ENCODE data around the gene SPAG6.
A peak's percentile ranks its signal among the peaks of the same experiment; 100 is the strongest.

SPAG6 gene

GRCh38 chr10:22437620-22438588 lies 92.6 kb downstream of the SPAG6 start:
- H3K27ac Mint-ChIP-seq: peak overlapping the region; percentile 92
- no peaks in the 10 kb centered on the region for H3K36me3 Mint-ChIP-seq (ENCODE audit: low read depth)
- H3K4me3 Mint-ChIP-seq: peak overlapping the region; percentile 89
- no peaks in the 10 kb centered on the region for H3K9me3 Mint-ChIP-seq
- peaks cover 60% of the 10 kb centered on the region for H3K4me1 Mint-ChIP-seq (ENCODE audit: low read depth)
- no peaks in the 10 kb centered on the region for H3K27me3 Mint-ChIP-seq

GRCh38 chr10:22438711-22439110 lies 93.4 kb downstream of the SPAG6 start:
- H3K27me3 Mint-ChIP-seq: no peaks in the 10 kb centered on the region
- H3K4me3 Mint-ChIP-seq: peak overlapping the region; percentile 89
- no peaks in the 10 kb centered on the region for H3K36me3 Mint-ChIP-seq (ENCODE audit: low read depth)
- H3K4me1 Mint-ChIP-seq (ENCODE audit: low read depth): peaks cover 58% of the 10 kb centered on the region
- peak overlapping the region; percentile 92 for H3K27ac Mint-ChIP-seq
- no peaks in the 10 kb centered on the region for H3K9me3 Mint-ChIP-seq

DNA sequence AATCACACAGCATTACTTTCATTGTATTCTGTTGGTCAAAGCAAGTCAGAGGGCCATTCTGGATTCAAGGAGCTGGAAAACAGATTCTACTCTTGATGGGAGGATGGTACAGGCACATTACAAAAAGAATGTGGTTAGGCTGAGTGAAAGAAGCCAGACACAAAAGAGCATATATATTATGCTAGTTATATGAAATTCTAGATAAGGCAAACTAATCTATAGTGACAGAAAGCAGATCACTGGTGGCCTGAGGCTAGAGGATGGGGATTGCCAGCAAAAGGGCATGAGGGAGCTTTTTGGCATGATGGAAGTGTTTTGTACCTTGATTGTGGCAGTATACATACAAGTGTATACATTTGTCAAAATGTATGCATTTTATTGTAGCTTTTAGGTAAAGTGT lies 96.8 kb downstream of the SPAG6 start:
- no peak overlapping the region for H3K27ac Mint-ChIP-seq
- peaks cover 32% of the 10 kb centered on the region for H3K4me1 Mint-ChIP-seq (ENCODE audit: low read depth)
- no peaks in the 10 kb centered on the region for H3K9me3 Mint-ChIP-seq
- H3K36me3 Mint-ChIP-seq (ENCODE audit: low read depth): no peaks in the 10 kb centered on the region
- H3K27me3 Mint-ChIP-seq: peaks cover 13% of the 10 kb centered on the region
- no peak overlapping the region for H3K4me3 Mint-ChIP-seq

DNA sequence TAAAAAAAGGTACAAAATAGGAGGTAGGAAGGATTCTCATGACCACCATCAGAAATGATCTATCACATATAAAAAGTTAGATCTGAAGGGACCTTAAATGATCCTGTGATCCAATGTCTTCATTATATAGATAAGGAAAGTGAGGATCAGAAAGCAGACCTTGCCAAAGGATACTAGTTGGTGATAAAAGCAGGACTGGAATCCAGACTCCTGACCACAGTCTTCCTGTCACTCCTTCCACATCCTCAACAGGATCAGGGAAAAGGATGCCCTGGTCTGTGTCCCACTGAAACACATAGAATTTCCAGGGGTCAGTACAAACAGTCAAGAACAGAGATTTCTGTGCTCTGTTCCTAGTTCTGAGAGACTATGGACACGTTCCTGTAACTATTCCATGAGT lies 97.2 kb downstream of the SPAG6 start:
- Mint-ChIP-seq H3K4me3 (no peak overlapping the region), H3K27ac (no peak overlapping the region), H3K27me3 (peaks cover 13% of the 10 kb centered on the region), H3K36me3 (ENCODE audit: low read depth) (no peaks in the 10 kb centered on the region), H3K9me3 (no peaks in the 10 kb centered on the region), H3K4me1 (ENCODE audit: low read depth) (peaks cover 31% of the 10 kb centered on the region)

GRCh38 chr10:22443175-22443901 lies 98.0 kb downstream of the SPAG6 start:
- Mint-ChIP-seq H3K4me3 (no peak overlapping the region), H3K27me3 (peaks cover 13% of the 10 kb centered on the region), H3K27ac (no peak overlapping the region), H3K9me3 (no peaks in the 10 kb centered on the region), H3K4me1 (ENCODE audit: low read depth) (peaks cover 23% of the 10 kb centered on the region), H3K36me3 (ENCODE audit: low read depth) (no peaks in the 10 kb centered on the region)

GRCh38 chr10:22444219-22444788 lies 99.0 kb downstream of the SPAG6 start:
- Mint-ChIP-seq H3K4me1 (ENCODE audit: low read depth) (peaks cover 13% of the 10 kb centered on the region), H3K9me3 (no peaks in the 10 kb centered on the region), H3K27ac (no peak overlapping the region), H3K36me3 (ENCODE audit: low read depth) (no peaks in the 10 kb centered on the region), H3K27me3 (peaks cover 13% of the 10 kb centered on the region), H3K4me3 (no peak overlapping the region)

GRCh38 chr10:22445495-22445894 lies 100.2 kb downstream of the SPAG6 start:
- H3K4me1 Mint-ChIP-seq (ENCODE audit: low read depth): peaks cover 4% of the 10 kb centered on the region
- H3K9me3 Mint-ChIP-seq: no peaks in the 10 kb centered on the region
- H3K27ac Mint-ChIP-seq: no peak overlapping the region
- H3K27me3 Mint-ChIP-seq: peaks cover 13% of the 10 kb centered on the region
- H3K36me3 Mint-ChIP-seq (ENCODE audit: low read depth): no peaks in the 10 kb centered on the region
- no peak overlapping the region for H3K4me3 Mint-ChIP-seq

- no peaks in the 10 kb centered on the region for H3K4me1 Mint-ChIP-seq (ENCODE audit: low read depth)
- H3K9me3 Mint-ChIP-seq: peaks cover 6% of the 10 kb centered on the region
- no peaks in the 10 kb centered on the region for H3K36me3 Mint-ChIP-seq (ENCODE audit: low read depth)
- no peak overlapping the region for H3K27ac Mint-ChIP-seq
- H3K27me3 Mint-ChIP-seq: peaks cover 13% of the 10 kb centered on the region
- H3K4me3 Mint-ChIP-seq: no peak overlapping the region
These were observed 101.8 kb downstream of the SPAG6 start for GRCh38 chr10:22447068-22447467.

DNA sequence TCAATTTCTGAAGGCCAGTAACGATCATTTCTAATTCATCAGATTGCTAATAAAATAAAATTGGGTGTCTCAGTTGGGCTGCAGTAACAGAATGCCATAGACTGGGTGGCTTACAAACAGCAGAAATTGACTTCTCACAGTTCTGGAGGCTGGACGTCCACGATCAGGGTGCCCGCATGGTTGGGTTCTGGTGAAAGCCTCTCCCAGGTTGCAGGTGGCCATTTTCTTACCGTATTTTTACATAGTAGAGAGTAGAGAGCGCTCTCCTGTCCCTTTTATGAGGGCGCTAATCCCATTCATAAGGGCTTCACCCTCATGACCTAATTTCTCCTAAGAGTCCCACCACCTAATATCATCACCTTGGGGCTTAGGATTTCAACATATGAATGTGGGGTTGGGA lies 106.0 kb downstream of the SPAG6 start:
- H3K36me3 Mint-ChIP-seq (ENCODE audit: low read depth): no peaks in the 10 kb centered on the region
- no peak overlapping the region for H3K4me3 Mint-ChIP-seq
- H3K27ac Mint-ChIP-seq: no peak overlapping the region
- peaks cover 6% of the 10 kb centered on the region for H3K9me3 Mint-ChIP-seq
- peaks cover 14% of the 10 kb centered on the region for H3K4me1 Mint-ChIP-seq (ENCODE audit: low read depth)
- H3K27me3 Mint-ChIP-seq: peaks cover 2% of the 10 kb centered on the region

DNA sequence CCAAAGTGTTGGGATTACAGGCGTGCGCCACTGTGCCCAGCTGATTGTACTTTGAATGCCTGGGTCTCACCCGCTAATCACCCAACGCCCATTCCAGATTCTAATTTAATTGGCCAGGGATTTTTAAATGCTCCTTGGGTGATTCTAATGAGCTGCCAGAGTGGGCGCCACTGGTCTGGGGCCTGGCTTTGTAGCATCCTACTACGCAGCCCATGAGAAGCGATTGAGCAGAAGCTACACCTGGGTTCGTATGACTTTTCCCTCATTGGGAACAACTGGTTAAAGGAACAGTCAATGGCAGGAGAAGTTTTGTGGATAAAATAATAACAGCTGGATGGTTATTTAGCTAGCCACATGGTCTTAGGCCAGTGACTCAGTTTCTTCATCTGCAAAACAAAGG lies 108.0 kb downstream of the SPAG6 start:
- Mint-ChIP-seq H3K4me3 (no peak overlapping the region), H3K27ac (no peak overlapping the region), H3K4me1 (ENCODE audit: low read depth) (peaks cover 14% of the 10 kb centered on the region), H3K9me3 (peaks cover 6% of the 10 kb centered on the region), H3K27me3 (no peaks in the 10 kb centered on the region), H3K36me3 (ENCODE audit: low read depth) (no peaks in the 10 kb centered on the region)

DNA sequence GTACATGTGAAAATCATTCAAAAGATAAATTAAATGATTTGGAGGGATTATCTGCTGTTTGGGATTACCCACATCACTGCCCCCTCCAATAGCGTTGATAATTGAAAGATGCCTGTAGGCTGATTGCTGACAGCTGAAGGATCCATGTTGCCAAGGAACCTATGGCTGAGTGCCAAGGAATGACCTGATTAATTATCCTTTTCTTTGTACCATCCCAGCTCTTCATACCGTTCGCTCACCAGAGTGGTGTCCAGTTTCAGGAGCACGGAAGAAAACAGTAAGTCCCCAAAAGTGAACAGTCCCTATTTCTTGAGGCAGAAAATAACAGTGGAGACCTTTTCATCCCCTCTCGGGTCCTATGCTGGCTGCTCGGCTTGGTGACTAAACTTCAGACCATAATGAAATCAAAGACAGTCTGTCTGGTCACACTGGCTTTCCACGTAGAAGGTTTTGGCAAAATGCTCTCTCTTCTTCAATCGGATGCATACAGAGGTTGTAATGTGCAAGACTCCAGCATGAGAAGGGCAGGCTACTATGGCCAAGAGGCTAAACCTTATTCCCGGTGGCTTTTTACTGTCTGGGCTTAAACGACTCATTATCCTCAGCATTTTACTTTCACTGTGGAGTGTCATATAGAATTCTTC lies 108.8 kb downstream of the SPAG6 start:
- Mint-ChIP-seq H3K4me3 (no peak overlapping the region), H3K9me3 (peaks cover 6% of the 10 kb centered on the region), H3K4me1 (ENCODE audit: low read depth) (peaks cover 14% of the 10 kb centered on the region), H3K27me3 (no peaks in the 10 kb centered on the region), H3K36me3 (ENCODE audit: low read depth) (no peaks in the 10 kb centered on the region), H3K27ac (no peak overlapping the region)

DNA sequence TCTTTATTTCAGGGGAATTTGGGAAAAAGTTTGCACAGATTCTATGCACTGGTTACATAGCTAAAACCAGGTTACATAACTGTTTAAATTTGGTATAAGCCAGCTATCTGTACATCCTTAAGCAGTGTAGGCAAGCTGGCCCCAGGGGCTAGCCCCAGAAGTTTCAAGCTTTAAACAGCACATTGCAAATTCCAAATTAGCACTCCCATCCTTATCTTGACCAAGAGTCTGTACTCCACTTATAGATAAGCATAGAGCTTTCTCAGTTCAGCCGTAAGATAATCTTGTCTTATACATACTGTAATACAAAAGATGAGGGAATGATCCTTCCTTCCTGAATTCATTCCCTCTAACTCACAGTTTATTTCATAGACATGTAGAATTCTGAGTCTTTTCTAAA lies 109.3 kb downstream of the SPAG6 start:
- H3K4me1 Mint-ChIP-seq (ENCODE audit: low read depth): peaks cover 14% of the 10 kb centered on the region
- H3K9me3 Mint-ChIP-seq: peaks cover 6% of the 10 kb centered on the region
- no peak overlapping the region for H3K27ac Mint-ChIP-seq
- no peak overlapping the region for H3K4me3 Mint-ChIP-seq
- H3K36me3 Mint-ChIP-seq (ENCODE audit: low read depth): no peaks in the 10 kb centered on the region
- H3K27me3 Mint-ChIP-seq: no peaks in the 10 kb centered on the region

- H3K9me3 Mint-ChIP-seq: peaks cover 6% of the 10 kb centered on the region
These were observed 110.0 kb downstream of the SPAG6 start for GRCh38 chr10:22455068-22455857.

GRCh38 chr10:22456486-22456885 lies 111.2 kb downstream of the SPAG6 start:
- H3K27me3 Mint-ChIP-seq: no peaks in the 10 kb centered on the region
- no peak overlapping the region for H3K4me3 Mint-ChIP-seq
- no peaks in the 10 kb centered on the region for H3K36me3 Mint-ChIP-seq (ENCODE audit: low read depth)
- peaks cover 3% of the 10 kb centered on the region for H3K9me3 Mint-ChIP-seq
- H3K4me1 Mint-ChIP-seq (ENCODE audit: low read depth): peaks cover 14% of the 10 kb centered on the region
- H3K27ac Mint-ChIP-seq: no peak overlapping the region

More at GRCh38 chr10:22455068-22455857, 110.0 kb downstream of the SPAG6 start:
- Mint-ChIP-seq H3K27ac (no peak overlapping the region), H3K36me3 (ENCODE audit: low read depth) (no peaks in the 10 kb centered on the region), H3K4me3 (no peak overlapping the region), H3K27me3 (no peaks in the 10 kb centered on the region), H3K4me1 (ENCODE audit: low read depth) (peaks cover 14% of the 10 kb centered on the region)
